Left colon (tissue), 2 donors: ENCODE results near the gene CHRM5. TPM values are rescaled to one million over a fixed set of nuclear protein-coding genes. Genes with fewer than 3 reads are reported as not detected.

Experiments used
- ATAC-seq: fragments of 200-7000 bp; cut with Tn5 transposase; one replicate; pipeline ENCODE4 v1.9.1; 2020; ENCODE audit warnings: mild to moderate bottlenecking, moderate library complexity
- DNase-seq, 2 donors: peaks; one replicate each; pipeline ENCODE4 v3.0.0-alpha.2; 2020
- intact Hi-C, 2 donors: fragments of 100-400 bp; cut with DNase I in 1 of 2; cut with micrococcal nuclease in 1 of 2; formaldehyde crosslinking; loops; one replicate each; pipeline versions ENCODE4 v1.11.2 to v1.14.0; 2022; cut with DNase I, micrococcal nuclease
- total RNA-seq, 2 donors: library from RNA; stranded (reverse); fragmentation: NEBNext Ultra II Directional; extraction: Animal tissue kit (Norgen Biotek cat#: 25700); gene quantifications; one replicate each; pipeline ENCODE4 v1.2.1, GENCODE V29; 2021
- donor health status: DM: no; HTN: no; CAD: no.
- donor health status: DM: yes; HTN: yes; CAD: no.

The CHRM5 gene
- total RNA-seq, 2 donors from 2014 or later = not detected

GRCh38 chr15:34064438-34064837 is 96.1 kb downstream of the CHRM5 start:
- no peak for DNase-seq
- no peak for ATAC-seq
- intact Hi-C loops = loop anchor here (5.0 to 10.0 kb wide), 2 partner anchors 148 to 150 kb away; partner anchors contain the start of gene KATNBL1 (in 2 of the 2)

GRCh38 chr15:34065261-34065660 is 97.0 kb downstream of the CHRM5 start:
- DNase-seq (no peak), ATAC-seq (no peak)
- intact Hi-C loops = loop anchor here in 1 of 2 donors (10.0 kb wide), 1 partner anchor 150 kb away; the partner anchor contains the start of gene KATNBL1

GRCh38 chr15:34065941-34066340 is 97.6 kb downstream of the CHRM5 start:
- ATAC-seq (no peak), DNase-seq (no peak)
- intact Hi-C loops = loop anchor here in 1 of 2 donors (10.0 kb wide), 1 partner anchor 149 kb away; the partner anchor contains the start of gene KATNBL1

GRCh38 chr15:34070003-34070402 is 101.7 kb downstream of the CHRM5 start:
- intact Hi-C loops = no loop called here
- ATAC-seq (no peak), DNase-seq (no peak)

GRCh38 chr15:34076785-34077184 is 108.5 kb downstream of the CHRM5 start:
- DNase-seq = no peak

GRCh38 chr15:34078900-34079299 is 110.6 kb downstream of the CHRM5 start:
- intact Hi-C loops = no loop called here
- DNase-seq (no peak), ATAC-seq (peak; percentile 81)

More at GRCh38 chr15:34076785-34077184, 108.5 kb downstream of the CHRM5 start:
- no peak for ATAC-seq
- intact Hi-C loops = no loop called here

GRCh38 chr15:34079904-34080303 is 111.6 kb downstream of the CHRM5 start:
- DNase-seq (no peak), ATAC-seq (peak; percentile 94)
- intact Hi-C loops = no loop called here

- ATAC-seq (peak; percentile 69), DNase-seq (peak; percentile 24 to 63)
- intact Hi-C loops = no loop called here
These were observed 115.8 kb downstream of the CHRM5 start for GRCh38 chr15:34084086-34084485.

GRCh38 chr15:34085746-34086145 is 117.4 kb downstream of the CHRM5 start:
- DNase-seq (no peak), ATAC-seq (no peak)
- intact Hi-C loops = no loop called here

- intact Hi-C loops = loop anchor here in 1 of 2 donors (5.0 kb wide), 1 partner anchor 122 kb away; no protein-coding TSS in a partner anchor
- DNase-seq = no peak
These were observed 131.6 kb downstream of the CHRM5 start for GRCh38 chr15:34099914-34100313.

GRCh38 chr15:34101366-34102174 is 133.3 kb downstream of the CHRM5 start, which contains the start of the genes EMC7 and PGBD4:
Gene EMC7 (minus strand): TSS chr15:34101862. CDS start chr15:34101839, 23 bp downstream.
Gene PGBD4 (plus strand): TSS chr15:34102083. CDS start chr15:34102532, 449 bp downstream.
- peak; percentile 99 for ATAC-seq
- peak; percentile 99 for DNase-seq
- intact Hi-C loops = loop anchor here in 1 of 2 donors (5.0 kb wide), 1 partner anchor 121 kb away; no protein-coding TSS in a partner anchor

More at GRCh38 chr15:34099914-34100313, 131.6 kb downstream of the CHRM5 start:
- ATAC-seq = no peak

GRCh38 chr15:34102175-34102925 is 134.1 kb downstream of the CHRM5 start:
- ATAC-seq (peak; percentile 26), DNase-seq (no peak)
- intact Hi-C loops = loop anchor here in 1 of 2 donors (5.0 kb wide), 1 partner anchor 120 kb away; no protein-coding TSS in a partner anchor

GRCh38 chr15:34106423-34106822 is 138.1 kb downstream of the CHRM5 start:
- intact Hi-C loops = no loop called here
- no peak for DNase-seq
- no peak for ATAC-seq

- ATAC-seq (no peak), DNase-seq (no peak)
- intact Hi-C loops = no loop called here
These were observed 139.0 kb downstream of the CHRM5 start for GRCh38 chr15:34107315-34107714.

- intact Hi-C loops = no loop called here
- no peak for DNase-seq
- ATAC-seq = peak; percentile 44
These were observed 141.7 kb downstream of the CHRM5 start for GRCh38 chr15:34109797-34110663.

- DNase-seq (no peak), ATAC-seq (no peak)
- intact Hi-C loops = no loop called here
These were observed 143.2 kb downstream of the CHRM5 start for GRCh38 chr15:34111488-34111887.

- ATAC-seq (no peak), DNase-seq (no peak)
- intact Hi-C loops = no loop called here
These were observed 145.9 kb downstream of the CHRM5 start for GRCh38 chr15:34114215-34114614.

- intact Hi-C loops = no loop called here
- DNase-seq (no peak), ATAC-seq (no peak)
These were observed 146.4 kb downstream of the CHRM5 start for GRCh38 chr15:34114739-34115138.
